OCI-LY7 (cell line): ENCODE data around the gene RXFP1. TPM values are rescaled to one million over a fixed set of nuclear protein-coding genes. Genes with fewer than 3 reads are reported as not detected.

Experiments
- BruUV-seq: library from RNA; stranded (reverse); fragments of 400-500 nt; replicated peaks from 2 replicates; lab custom pipeline; 2021; lab: Mats Ljungman, UMichigan
- CTCF ChIA-PET: fragments of 300-600 bp; sonication (Branson Sonifier 250); formaldehyde crosslinking; loops from one replicate; lab custom pipeline; 2022; ENCODE audit warnings: antibody characterized with exemption; ENCODE audit not compliant: unreplicated experiment; lab: Charles Lee
- POLR2A ChIA-PET: fragments of 300-600 bp; sonication (Branson Sonifier 250); formaldehyde crosslinking; loops from one replicate; lab custom pipeline; 2022; ENCODE audit warnings: antibody characterized with exemption; lab: Charles Lee
- DNase-seq: peaks from one replicate; pipeline ENCODE4 v3.0.0-alpha.2; 2015; ENCODE audit warnings: low spot score
- H2AFZ ChIP-seq: fragments of 200-600 bp; sonication (generic), shearing (Covaris generic); 2 replicates; pipeline ENCODE4 v1.6.1; 2014; ENCODE audit warnings: mild to moderate bottlenecking, antibody characterized with exemption, low read length, moderate library complexity
- H3K27ac ChIP-seq: fragments of 200-600 bp; sonication (generic); 2 replicates; pipeline ENCODE4 v1.5.1; 2014; ENCODE audit warnings: mixed run types, low read depth, mild to moderate bottlenecking, moderate library complexity, low read length, inconsistent platforms; ENCODE audit not compliant: poor library complexity, severe bottlenecking
- H3K36me3 ChIP-seq: fragments of 200-600 bp; sonication (generic); 2 replicates; pipeline ENCODE4 v1.6.1; 2014; ENCODE audit warnings: mild to moderate bottlenecking, antibody characterized with exemption, low read length, moderate library complexity, mixed read lengths; ENCODE audit not compliant: insufficient read depth
- H3K4me1 ChIP-seq: fragments of 200-600 bp; sonication (generic); 2 replicates; pipeline ENCODE4 v1.5.1; 2014; ENCODE audit warnings: mild to moderate bottlenecking, low read length; ENCODE audit not compliant: insufficient read depth, poor library complexity, severe bottlenecking
- H3K4me2 ChIP-seq: fragments of 200-600 bp; sonication (generic); 2 replicates; pipeline ENCODE4 v1.6.1; 2014; ENCODE audit warnings: mild to moderate bottlenecking, low read length
- H3K4me3 ChIP-seq: fragments of 200-600 bp; sonication (generic); 2 replicates; pipeline ENCODE4 v1.5.1; 2014; ENCODE audit warnings: mild to moderate bottlenecking, low read depth, low read length; ENCODE audit not compliant: poor library complexity, severe bottlenecking
- H3K79me2 ChIP-seq: fragments of 200-600 bp; sonication (generic); 2 replicates; pipeline ENCODE4 v1.6.1; 2016; ENCODE audit warnings: low read depth, mild to moderate bottlenecking, low read length, moderate library complexity, mixed read lengths; ENCODE audit not compliant: insufficient read depth
- H3K9me2 ChIP-seq: fragments of 200-600 bp; sonication (generic); 2 replicates; pipeline ENCODE4 v1.6.1; 2016; ENCODE audit warnings: mild to moderate bottlenecking, low read length, mixed read lengths; ENCODE audit not compliant: insufficient read depth
- H3K9me3 ChIP-seq: fragments of 200-600 bp; sonication (generic); 2 replicates; pipeline ENCODE4 v1.6.1; 2014; ENCODE audit warnings: mild to moderate bottlenecking, mixed run types, low read length, mixed read lengths
- H4K20me1 ChIP-seq: fragments of 200-600 bp; sonication (generic); 2 replicates; pipeline ENCODE4 v1.6.1; 2014; ENCODE audit warnings: mild to moderate bottlenecking, antibody characterized with exemption, low read length, moderate library complexity, mixed read lengths; ENCODE audit not compliant: insufficient read depth
- CTCF ChIP-seq: fragments of 200-600 bp; sonication (generic); conservative IDR thresholded peaks from 2 replicates; pipeline ENCODE4 v1.5.1; 2014; ENCODE audit warnings: mild to moderate bottlenecking, antibody characterized with exemption, low read length, moderate library complexity, mixed read lengths
- EZH2phosphoT487 ChIP-seq: fragments of 200-600 bp; sonication (generic); IDR thresholded peaks from 2 replicates; pipeline ENCODE4 v1.6.1; 2018; ENCODE audit warnings: low read depth, borderline replicate concordance, mild to moderate bottlenecking, mixed run types, antibody characterized with exemption, low read length, moderate library complexity, mixed read lengths
- intact Hi-C: fragments of 100-400 bp; cut with micrococcal nuclease; formaldehyde crosslinking; loops from one replicate; pipeline ENCODE4 v1.10.0; 2022; ENCODE audit not compliant: unreplicated experiment
- total RNA-seq, 2 experiments: library from RNA; depleted of rRNA in 1 of 2; stranded (reverse); fragments of >200 nt in 1 of 2; shearing (Covaris generic) in 1 of 2; gene quantifications; 2 replicates each; pipeline ENCODE4 v1.2.3, GENCODE V29; 2014 to 2022

The RXFP1 gene
- total RNA-seq, 2 experiments from 2014 or later, result not detected

- no peak overlapping the region for H2AFZ ChIP-seq
- CTCF ChIA-PET, result no interaction called here
- BruUV-seq, result no TSS peak
- H4K20me1 ChIP-seq, result no peaks in the 10 kb centered on the region
- no peak for TF ChIP-seq EZH2phosphoT487
- no peak for TF ChIP-seq CTCF
- H3K79me2 ChIP-seq, result no peaks in the 10 kb centered on the region
- no peak for DNase-seq
- H3K36me3 ChIP-seq, result no peaks in the 10 kb centered on the region
- intact Hi-C loops, result no loop called here
- no peaks in the 10 kb centered on the region for H3K9me3 ChIP-seq
- no peak overlapping the region for H3K27ac ChIP-seq
- no peak overlapping the region for H3K4me2 ChIP-seq
- H3K4me3 ChIP-seq, result no peak overlapping the region
- no peaks in the 10 kb centered on the region for H3K4me1 ChIP-seq
- POLR2A ChIA-PET, result interaction anchor here (0.7 kb wide), 1 partner anchor 384 kb away, joined by 3 read pairs; no protein-coding TSS in a partner anchor
- H3K9me2 ChIP-seq, result no peaks in the 10 kb centered on the region
Observed at GRCh38 chr4:158588777-158589176, 67.1 kb downstream of the RXFP1 start.

- TF ChIP-seq CTCF (no peak), EZH2phosphoT487 (no peak)
- Histone ChIP-seq H3K27ac (no peak overlapping the region), H3K4me3 (no peak overlapping the region), H2AFZ (no peak overlapping the region), H3K4me2 (no peak overlapping the region), H3K9me3 (no peaks in the 10 kb centered on the region), H3K9me2 (no peaks in the 10 kb centered on the region), H3K4me1 (no peaks in the 10 kb centered on the region), H4K20me1 (no peaks in the 10 kb centered on the region), H3K36me3 (no peaks in the 10 kb centered on the region), H3K79me2 (no peaks in the 10 kb centered on the region)
- POLR2A ChIA-PET, result interaction anchor here (1.2 kb wide), 1 partner anchor 8 kb away, joined by 4 read pairs; no protein-coding TSS in a partner anchor
- CTCF ChIA-PET, result no interaction called here
- intact Hi-C loops, result no loop called here
- no peak for DNase-seq
- no TSS peak for BruUV-seq
Observed at GRCh38 chr4:158590306-158590705, 68.6 kb downstream of the RXFP1 start.

- Histone ChIP-seq H3K9me2 (no peaks in the 10 kb centered on the region), H3K4me3 (no peak overlapping the region), H2AFZ (no peak overlapping the region), H3K4me2 (no peak overlapping the region), H3K9me3 (no peaks in the 10 kb centered on the region), H4K20me1 (no peaks in the 10 kb centered on the region), H3K79me2 (no peaks in the 10 kb centered on the region), H3K36me3 (no peaks in the 10 kb centered on the region), H3K4me1 (no peaks in the 10 kb centered on the region), H3K27ac (no peak overlapping the region)
- POLR2A ChIA-PET, result interaction anchor here (0.6 kb wide), 1 partner anchor 350 kb away, joined by 3 read pairs; no protein-coding TSS in a partner anchor
- no peak for TF ChIP-seq EZH2phosphoT487
- no peak for TF ChIP-seq CTCF
- intact Hi-C loops, result no loop called here
- BruUV-seq, result no TSS peak
- CTCF ChIA-PET, result no interaction called here
- no peak for DNase-seq
Observed at GRCh38 chr4:158590824-158591223, 69.1 kb downstream of the RXFP1 start.
